Chondrocyte (in vitro differentiated cells): ENCODE measurements around the gene TRPM8. TPM values are rescaled to one million over a fixed set of nuclear protein-coding genes. Genes with fewer than 3 reads are reported as not detected.

Experiments
- DNase-seq: peaks from one replicate; pipeline ENCODE4 v3.0.0; 2021; ENCODE audit warnings: mixed read lengths, low spot score
- H3K27ac Mint-ChIP-seq: one replicate; pipeline ENCODE4 v1.8.0; 2021; ENCODE audit warnings: mild to moderate bottlenecking, moderate library complexity, mixed read lengths; ENCODE audit not compliant: unreplicated experiment
- H3K27me3 Mint-ChIP-seq: 2 replicates; pipeline ENCODE4 v1.8.0; 2021; ENCODE audit warnings: low read depth, mixed read lengths
- H3K36me3 Mint-ChIP-seq: 2 replicates; pipeline ENCODE4 v1.8.0; 2021; ENCODE audit warnings: low read depth, mixed read lengths
- H3K4me1 Mint-ChIP-seq: 2 replicates; pipeline ENCODE4 v1.8.0; 2021; ENCODE audit warnings: low read depth, mild to moderate bottlenecking, mixed read lengths
- H3K4me3 Mint-ChIP-seq: one replicate; pipeline ENCODE4 v1.8.0; 2021; ENCODE audit warnings: mild to moderate bottlenecking, moderate library complexity, mixed read lengths; ENCODE audit not compliant: unreplicated experiment
- H3K9me3 Mint-ChIP-seq: 2 replicates; pipeline ENCODE4 v1.8.0; 2021; ENCODE audit warnings: low read depth, mixed read lengths
- CTCF ChIP-seq: fragments of 200-600 bp; sonication (generic); IDR thresholded peaks from 2 replicates; pipeline ENCODE4 v1.5.0; 2021; ENCODE audit warnings: antibody characterized with exemption, mild to moderate bottlenecking, moderate library complexity
- total RNA-seq: library from RNA; stranded (reverse); gene quantifications from 3 replicates; pipeline ENCODE4 v1.2.1, GENCODE V29; 2021

TRPM8 gene
- total RNA-seq, 1 donor from 2014 or later = 0.15 TPM

- peaks cover 34% of the 10 kb centered on the region for H3K4me1 Mint-ChIP-seq
- H3K4me3 Mint-ChIP-seq = no peak overlapping the region
- H3K27ac Mint-ChIP-seq = no peak overlapping the region
- no peak for DNase-seq
- no peak for TF ChIP-seq CTCF
- no peaks in the 10 kb centered on the region for H3K27me3 Mint-ChIP-seq
- H3K36me3 Mint-ChIP-seq = no peaks in the 10 kb centered on the region
- no peaks in the 10 kb centered on the region for H3K9me3 Mint-ChIP-seq
Observed at GRCh38 chr2:234001380-234002160, 84.4 kb downstream of the TRPM8 start.

- TF ChIP-seq CTCF = no peak
- no peaks in the 10 kb centered on the region for H3K27me3 Mint-ChIP-seq
Observed at GRCh38 chr2:234002281-234002680, 85.1 kb downstream of the TRPM8 start.

GRCh38 chr2:234003972-234004617 lies 86.9 kb downstream of the TRPM8 start:
- H3K27ac Mint-ChIP-seq = peak overlapping the region; percentile 85
- no peaks in the 10 kb centered on the region for H3K9me3 Mint-ChIP-seq
- H3K4me3 Mint-ChIP-seq = peak overlapping the region; percentile 19
- H3K36me3 Mint-ChIP-seq = no peaks in the 10 kb centered on the region
- TF ChIP-seq CTCF = peak; percentile 23
- peaks cover 32% of the 10 kb centered on the region for H3K4me1 Mint-ChIP-seq
- no peak for DNase-seq
- no peaks in the 10 kb centered on the region for H3K27me3 Mint-ChIP-seq

More at GRCh38 chr2:234002281-234002680, 85.1 kb downstream of the TRPM8 start:
- peaks cover 32% of the 10 kb centered on the region for H3K4me1 Mint-ChIP-seq
- H3K4me3 Mint-ChIP-seq = no peak overlapping the region
- no peaks in the 10 kb centered on the region for H3K9me3 Mint-ChIP-seq
- H3K27ac Mint-ChIP-seq = no peak overlapping the region
- DNase-seq = no peak
- H3K36me3 Mint-ChIP-seq = no peaks in the 10 kb centered on the region

GRCh38 chr2:234005126-234005525 lies 88.0 kb downstream of the TRPM8 start:
- Mint-ChIP-seq H3K4me1 (peaks cover 32% of the 10 kb centered on the region), H3K36me3 (no peaks in the 10 kb centered on the region), H3K27ac (no peak overlapping the region), H3K9me3 (no peaks in the 10 kb centered on the region), H3K27me3 (no peaks in the 10 kb centered on the region), H3K4me3 (no peak overlapping the region)
- TF ChIP-seq CTCF = no peak
- no peak for DNase-seq

GRCh38 chr2:234006501-234006900 lies 89.3 kb downstream of the TRPM8 start:
- no peak overlapping the region for H3K4me3 Mint-ChIP-seq
- no peak overlapping the region for H3K27ac Mint-ChIP-seq
- no peaks in the 10 kb centered on the region for H3K36me3 Mint-ChIP-seq
- H3K4me1 Mint-ChIP-seq = peaks cover 27% of the 10 kb centered on the region
- peaks cover 5% of the 10 kb centered on the region for H3K9me3 Mint-ChIP-seq
- DNase-seq = no peak
- no peaks in the 10 kb centered on the region for H3K27me3 Mint-ChIP-seq
- TF ChIP-seq CTCF = no peak
